Ectodermal cell (in vitro differentiated cells): Measurements from ENCODE around the gene CHST7.

ENCODE experiments used
- H3K27ac ChIP-seq: 2 replicates; pipeline ENCODE4 v1.7.0; 2013; ENCODE audit warnings: mild to moderate bottlenecking, low read depth, low read length; ENCODE audit not compliant: insufficient read depth, poor library complexity, severe bottlenecking
- H3K27me3 ChIP-seq: 2 replicates; pipeline ENCODE4 v1.7.0; 2013; ENCODE audit warnings: mild to moderate bottlenecking, low read length; ENCODE audit not compliant: insufficient read depth, control insufficient read depth, poor library complexity, severe bottlenecking
- H3K36me3 ChIP-seq: one replicate; pipeline ENCODE4 v1.7.0; 2013; ENCODE audit warnings: low read length; ENCODE audit not compliant: control insufficient read depth, insufficient read depth
- H3K4me1 ChIP-seq: one replicate; pipeline ENCODE4 v1.7.0; 2013; ENCODE audit warnings: low read length; ENCODE audit not compliant: control insufficient read depth, insufficient read depth
- H3K4me3 ChIP-seq: 2 replicates; pipeline ENCODE4 v1.7.0; 2013; ENCODE audit warnings: low read depth, low read length, control low read depth; ENCODE audit not compliant: insufficient read depth
- H3K9me3 ChIP-seq: 2 replicates; pipeline ENCODE4 v1.7.0; 2013; ENCODE audit warnings: mild to moderate bottlenecking, low read length, moderate library complexity; ENCODE audit not compliant: control insufficient read depth
- WGBS, 2 experiments: methylation state at CpG; one replicate each; pipeline ENCODE4 v1.1.7; 2013; ENCODE audit warnings: missing lambda C conversion rate in 2 of 2; 5-methylcytosine and 5-hydroxymethylcytosine counted together

The CHST7 gene

GRCh38 chrX:46584736-46585135 lies 11.2 kb downstream of the CHST7 start:
- Histone ChIP-seq H3K4me1 (no peaks in the 10 kb centered on the region), H3K27me3 (no peaks in the 10 kb centered on the region), H3K27ac (no peak overlapping the region), H3K36me3 (no peaks in the 10 kb centered on the region), H3K9me3 (no peaks in the 10 kb centered on the region), H3K4me3 (no peak overlapping the region)
- WGBS, 2 experiments: 91 to 95% methylated on average over 1 of the region's 2 CpGs

- H3K4me3 ChIP-seq: no peak overlapping the region
- 44 to 48% methylated on average over 3 to 4 of the region's 5 CpGs for WGBS, 2 experiments
- H3K4me1 ChIP-seq: no peaks in the 10 kb centered on the region
- no peaks in the 10 kb centered on the region for H3K9me3 ChIP-seq
- H3K36me3 ChIP-seq: no peaks in the 10 kb centered on the region
- no peak overlapping the region for H3K27ac ChIP-seq
- H3K27me3 ChIP-seq: no peaks in the 10 kb centered on the region
These were observed 13.6 kb downstream of the CHST7 start for GRCh38 chrX:46587158-46587557.

- Histone ChIP-seq H3K27me3 (no peaks in the 10 kb centered on the region), H3K36me3 (no peaks in the 10 kb centered on the region), H3K9me3 (no peaks in the 10 kb centered on the region), H3K4me1 (no peaks in the 10 kb centered on the region), H3K27ac (no peak overlapping the region), H3K4me3 (no peak overlapping the region)
- WGBS, 2 experiments: 17 to 19% methylated on average over 4 to 5 of the region's 5 CpGs
These were observed 14.2 kb downstream of the CHST7 start for GRCh38 chrX:46587753-46588171.

GRCh38 chrX:46588263-46588662 lies 14.7 kb downstream of the CHST7 start:
- H3K36me3 ChIP-seq: no peaks in the 10 kb centered on the region
- no peaks in the 10 kb centered on the region for H3K27me3 ChIP-seq
- no peaks in the 10 kb centered on the region for H3K4me1 ChIP-seq
- H3K27ac ChIP-seq: no peak overlapping the region
- H3K4me3 ChIP-seq: no peak overlapping the region
- no peaks in the 10 kb centered on the region for H3K9me3 ChIP-seq
- WGBS, 2 experiments: 19 to 24% methylated on average over 3 to 4 of the region's 4 CpGs

- H3K36me3 ChIP-seq: no peaks in the 10 kb centered on the region
- 89 to 98% methylated on average over 5 to 6 of the region's 7 CpGs for WGBS, 2 experiments
- no peaks in the 10 kb centered on the region for H3K4me1 ChIP-seq
- no peak overlapping the region for H3K27ac ChIP-seq
- H3K27me3 ChIP-seq: no peaks in the 10 kb centered on the region
- H3K9me3 ChIP-seq: no peaks in the 10 kb centered on the region
- H3K4me3 ChIP-seq: no peak overlapping the region
These were observed 16.6 kb downstream of the CHST7 start for GRCh38 chrX:46589977-46590723.

GRCh38 chrX:46595084-46595483 lies 21.5 kb downstream of the CHST7 start:
- WGBS, 2 experiments: 92% methylated on average over 1 of the region's 1 CpG; no CpG with 5 or more reads in 1 of the 2 experiments

GRCh38 chrX:46597208-46597607 lies 23.6 kb downstream of the CHST7 start:
- Histone ChIP-seq H3K27ac (no peak overlapping the region), H3K4me1 (no peaks in the 10 kb centered on the region), H3K4me3 (no peak overlapping the region), H3K9me3 (no peaks in the 10 kb centered on the region), H3K27me3 (no peaks in the 10 kb centered on the region), H3K36me3 (no peaks in the 10 kb centered on the region)
- WGBS, 2 experiments: 88 to 98% methylated on average over 4 to 8 of the region's 8 CpGs

More at GRCh38 chrX:46595084-46595483, 21.5 kb downstream of the CHST7 start:
- H3K36me3 ChIP-seq: no peaks in the 10 kb centered on the region
- H3K27ac ChIP-seq: no peak overlapping the region
- no peaks in the 10 kb centered on the region for H3K9me3 ChIP-seq
- no peaks in the 10 kb centered on the region for H3K4me1 ChIP-seq
- no peak overlapping the region for H3K4me3 ChIP-seq
- H3K27me3 ChIP-seq: no peaks in the 10 kb centered on the region

- Histone ChIP-seq H3K4me1 (no peaks in the 10 kb centered on the region), H3K27ac (no peak overlapping the region)
- 89 to 93% methylated on average over 5 of the region's 6 CpGs for WGBS, 2 experiments
These were observed 24.2 kb downstream of the CHST7 start for GRCh38 chrX:46597771-46598170.

GRCh38 chrX:46599051-46599560 lies 25.5 kb downstream of the CHST7 start:
- 0% methylated on average over 1 of the region's 1 CpG; no CpG with 5 or more reads in 1 of the 2 experiments for WGBS, 2 experiments
- Histone ChIP-seq H3K9me3 (no peaks in the 10 kb centered on the region), H3K4me1 (no peaks in the 10 kb centered on the region), H3K36me3 (no peaks in the 10 kb centered on the region), H3K4me3 (no peak overlapping the region), H3K27ac (no peak overlapping the region), H3K27me3 (no peaks in the 10 kb centered on the region)

More at GRCh38 chrX:46597771-46598170, 24.2 kb downstream of the CHST7 start:
- no peaks in the 10 kb centered on the region for H3K36me3 ChIP-seq
- no peak overlapping the region for H3K4me3 ChIP-seq
- H3K27me3 ChIP-seq: no peaks in the 10 kb centered on the region
- no peaks in the 10 kb centered on the region for H3K9me3 ChIP-seq

GRCh38 chrX:46601283-46601682 lies 27.7 kb downstream of the CHST7 start:
- H3K27ac ChIP-seq: no peak overlapping the region
- H3K36me3 ChIP-seq: no peaks in the 10 kb centered on the region
- no peaks in the 10 kb centered on the region for H3K9me3 ChIP-seq
- H3K4me3 ChIP-seq: no peak overlapping the region
- no peaks in the 10 kb centered on the region for H3K27me3 ChIP-seq
- H3K4me1 ChIP-seq: no peaks in the 10 kb centered on the region
- 78 to 79% methylated on average over 5 to 6 of the region's 6 CpGs for WGBS, 2 experiments
